ENCODE measurements around the gene ZFHX3. TPM values are rescaled to one million over a fixed set of nuclear protein-coding genes. Genes with fewer than 3 reads are reported as not detected.

ZFHX3 gene
- total and polyA plus RNA-seq, 3 donors from 2014 or later, result 3.3 to 19.9 (median 15.7) TPM

DNA sequence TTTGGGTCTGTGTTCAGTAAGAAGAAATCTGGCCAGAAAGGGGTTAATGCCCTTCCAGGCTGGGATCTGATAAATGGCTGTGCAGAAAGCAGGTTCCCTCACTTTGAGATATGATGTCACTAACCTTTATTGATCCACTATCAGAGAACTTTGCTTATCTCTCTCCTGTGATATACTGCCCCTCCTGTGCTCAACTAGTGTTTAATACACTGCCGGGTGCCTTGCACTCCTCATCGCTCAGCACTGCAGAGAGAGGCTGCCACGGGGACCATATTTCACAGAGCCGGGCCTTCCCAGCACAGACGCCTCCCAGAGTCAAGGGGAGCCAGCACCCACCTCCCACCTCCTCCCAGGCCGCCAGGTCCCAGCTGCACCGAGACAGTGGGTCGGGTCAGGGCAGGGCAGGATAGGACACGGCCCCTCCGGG, 20.2 kb downstream of the ZFHX3 start:
- 75 to 82% methylated on average over 8 to 10 of the region's 10 CpGs for WGBS, 2 donors
- TF ChIP-seq POLR2A (IDR thresholded peaks at IDR 0.05), result no peak
- TF ChIP-seq, protein P1, sequence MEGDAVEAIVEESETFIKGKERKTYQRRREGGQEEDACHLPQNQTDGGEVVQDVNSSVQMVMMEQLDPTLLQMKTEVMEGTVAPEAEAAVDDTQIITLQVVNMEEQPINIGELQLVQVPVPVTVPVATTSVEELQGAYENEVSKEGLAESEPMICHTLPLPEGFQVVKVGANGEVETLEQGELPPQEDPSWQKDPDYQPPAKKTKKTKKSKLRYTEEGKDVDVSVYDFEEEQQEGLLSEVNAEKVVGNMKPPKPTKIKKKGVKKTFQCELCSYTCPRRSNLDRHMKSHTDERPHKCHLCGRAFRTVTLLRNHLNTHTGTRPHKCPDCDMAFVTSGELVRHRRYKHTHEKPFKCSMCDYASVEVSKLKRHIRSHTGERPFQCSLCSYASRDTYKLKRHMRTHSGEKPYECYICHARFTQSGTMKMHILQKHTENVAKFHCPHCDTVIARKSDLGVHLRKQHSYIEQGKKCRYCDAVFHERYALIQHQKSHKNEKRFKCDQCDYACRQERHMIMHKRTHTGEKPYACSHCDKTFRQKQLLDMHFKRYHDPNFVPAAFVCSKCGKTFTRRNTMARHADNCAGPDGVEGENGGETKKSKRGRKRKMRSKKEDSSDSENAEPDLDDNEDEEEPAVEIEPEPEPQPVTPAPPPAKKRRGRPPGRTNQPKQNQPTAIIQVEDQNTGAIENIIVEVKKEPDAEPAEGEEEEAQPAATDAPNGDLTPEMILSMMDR (IDR thresholded peaks at IDR 0.05), result no peak
- Histone ChIP-seq H3K4me3 (no peak overlapping the region), H3K4me1 (peaks cover 6% of the 10 kb centered on the region), H3K9me3 (no peaks in the 10 kb centered on the region), H3K36me3 (ENCODE audit: low read depth, missing control alignments) (no peaks in the 10 kb centered on the region), H3K27ac (no peak overlapping the region), H3K27me3 (no peaks in the 10 kb centered on the region)
- DNase-seq, result no peak
- intact Hi-C loops (cut with DNase I; ENCODE audit: low total_unique reads), result no loop called here

DNA sequence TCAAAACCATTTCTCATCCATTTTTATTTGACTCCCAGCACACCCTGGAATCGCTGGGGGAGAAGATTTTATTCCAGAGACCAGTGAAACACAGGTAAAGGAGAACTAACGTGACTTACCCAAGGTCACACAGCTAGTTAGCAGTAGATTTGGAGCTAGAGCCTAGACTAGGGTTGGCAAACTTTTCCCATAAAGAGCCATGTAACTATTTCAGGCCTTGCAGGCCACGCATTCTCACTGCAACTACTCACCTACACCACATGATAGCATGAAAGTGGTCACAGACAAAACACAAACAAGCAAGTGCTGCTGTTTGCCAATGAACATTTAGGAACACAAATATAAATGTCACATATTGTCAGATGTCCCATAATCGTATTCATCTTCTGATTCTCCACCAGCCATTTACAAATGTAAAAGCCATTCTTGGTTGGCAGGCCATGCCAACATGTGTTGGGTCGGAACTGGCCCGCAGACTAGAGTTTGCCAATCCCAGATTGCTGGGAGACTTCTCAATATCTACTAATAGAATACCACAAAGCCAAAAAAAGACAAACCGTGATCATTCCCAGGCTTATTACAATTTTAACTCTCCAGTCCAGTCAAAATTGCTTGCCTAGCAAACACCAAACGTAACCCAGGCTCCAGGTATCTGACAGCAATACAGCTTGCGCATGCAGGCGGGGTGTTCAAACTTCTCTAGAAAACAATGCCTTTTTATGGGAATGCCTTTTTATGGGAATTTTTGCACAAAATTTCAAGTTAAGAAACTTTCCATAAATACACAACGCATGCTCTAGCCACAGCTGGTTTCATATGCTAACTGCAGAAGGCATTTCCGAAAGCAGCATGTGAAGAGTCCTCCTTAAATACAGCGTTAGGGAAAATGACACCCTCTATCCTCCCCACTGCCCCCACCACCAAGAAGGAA, 20.9 kb downstream of the ZFHX3 start:
- DNase-seq, result no peak

DNA sequence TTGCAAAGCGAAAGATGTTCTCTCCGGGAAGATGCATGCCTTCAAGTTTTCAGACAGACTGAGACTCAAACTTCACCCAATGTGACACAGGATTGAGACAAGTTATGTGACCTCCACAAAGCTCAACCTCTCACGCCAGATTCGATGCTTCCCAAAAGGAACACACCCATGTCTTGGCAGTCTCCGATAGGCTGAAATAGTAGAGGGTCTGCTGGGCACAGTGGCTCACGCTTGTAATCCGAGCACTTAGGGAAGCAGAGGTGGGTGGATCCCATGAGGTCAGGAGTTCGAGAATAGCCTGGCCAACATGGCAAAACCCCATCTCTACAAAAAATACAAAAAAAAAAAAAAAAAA, 22.1 kb downstream of the ZFHX3 start:
- Histone ChIP-seq H3K27me3 (no peaks in the 10 kb centered on the region), H3K27ac (no peak overlapping the region), H3K9me3 (no peaks in the 10 kb centered on the region), H3K36me3 (ENCODE audit: low read depth, missing control alignments) (no peaks in the 10 kb centered on the region), H3K4me3 (no peak overlapping the region), H3K4me1 (peaks cover 6% of the 10 kb centered on the region)
- DNase-seq, result no peak
- no peak for TF ChIP-seq POLR2A (IDR thresholded peaks at IDR 0.05)
- TF ChIP-seq, protein P1 (IDR thresholded peaks at IDR 0.05), result no peak
- intact Hi-C loops (cut with DNase I; ENCODE audit: low total_unique reads), result no loop called here
- WGBS, 2 donors, result 66 to 69% methylated on average over 8 of the region's 8 CpGs

More for the DNA sequence above, 20.9 kb downstream of the ZFHX3 start:
- H3K4me1 ChIP-seq, result peaks cover 6% of the 10 kb centered on the region
- 91 to 92% methylated on average over 13 of the region's 13 CpGs for whole genome bisulfite sequencing, 2 donors
- intact Hi-C loops (cut with DNase I; ENCODE audit: low total_unique reads), result no loop called here
- no peaks in the 10 kb centered on the region for H3K9me3 ChIP-seq
- H3K27me3 ChIP-seq, result no peaks in the 10 kb centered on the region
- no peaks in the 10 kb centered on the region for H3K36me3 ChIP-seq (ENCODE audit: low read depth, missing control alignments)
- H3K27ac ChIP-seq, result no peak overlapping the region
- TF ChIP-seq, protein P1 (IDR thresholded peaks at IDR 0.05), result no peak
- no peak for TF ChIP-seq POLR2A (IDR thresholded peaks at IDR 0.05)
- H3K4me3 ChIP-seq, result no peak overlapping the region

DNA sequence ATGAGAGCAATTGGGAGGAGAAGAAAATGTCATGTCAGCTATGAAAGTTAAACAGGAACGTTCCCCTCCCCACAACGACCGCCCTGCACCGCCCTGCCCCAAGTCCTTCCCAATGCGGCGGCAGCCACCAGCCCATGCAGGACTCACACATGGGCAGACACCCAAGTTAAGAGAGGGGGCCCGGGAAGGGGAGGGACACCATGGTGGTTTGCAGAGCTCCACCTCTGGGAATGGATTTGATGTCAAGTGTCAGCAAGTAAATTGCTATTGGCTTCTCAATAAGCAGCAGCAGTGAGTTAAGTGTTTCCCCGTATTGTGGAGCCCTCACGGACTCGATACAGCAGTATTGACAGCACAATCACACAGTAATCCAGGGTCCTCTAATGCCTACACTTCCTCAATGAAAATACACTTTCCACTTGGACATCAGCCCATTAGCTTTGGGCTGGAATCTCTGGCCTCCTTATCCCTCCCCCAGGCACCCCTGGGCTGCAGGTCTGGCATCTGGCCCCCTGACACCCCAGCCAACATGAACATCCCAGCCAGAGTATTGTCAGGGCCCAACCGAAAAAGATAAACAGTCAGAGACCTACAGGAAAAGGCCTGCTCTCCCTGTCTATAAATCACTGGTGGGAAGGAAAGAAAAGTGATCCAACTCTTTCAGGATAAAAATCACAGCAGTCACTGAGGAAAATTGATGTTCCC, 22.6 kb downstream of the ZFHX3 start:
- H3K27me3 ChIP-seq, result no peaks in the 10 kb centered on the region
- intact Hi-C loops (cut with DNase I; ENCODE audit: low total_unique reads), result no loop called here
- no peak overlapping the region for H3K4me3 ChIP-seq
- WGBS, 2 donors, result 64 to 72% methylated on average over 11 of the region's 11 CpGs
- DNase-seq, result no peak
- H3K4me1 ChIP-seq, result peaks cover 11% of the 10 kb centered on the region
- H3K9me3 ChIP-seq, result no peaks in the 10 kb centered on the region
- no peak for TF ChIP-seq POLR2A (IDR thresholded peaks at IDR 0.05)
- TF ChIP-seq, protein P1 (IDR thresholded peaks at IDR 0.05), result no peak
- no peaks in the 10 kb centered on the region for H3K36me3 ChIP-seq (ENCODE audit: low read depth, missing control alignments)
- H3K27ac ChIP-seq, result no peak overlapping the region

Data from testis (tissue), 3 donors.